Measurements from ENCODE around the gene SNPH. TPM values are rescaled to one million over a fixed set of nuclear protein-coding genes. Genes with fewer than 3 reads are reported as not detected.
A peak's percentile ranks its signal among the peaks of the same experiment; 100 is the strongest.
"Not testable (repeated sequence)": the region's sequence is repeated elsewhere in the genome, so short reads cannot be mapped to it uniquely, and the experiment has no call there.

SNPH gene
- total RNA-seq, 2 donors from 2014 or later = 0.90 to 1.7 TPM

DNA sequence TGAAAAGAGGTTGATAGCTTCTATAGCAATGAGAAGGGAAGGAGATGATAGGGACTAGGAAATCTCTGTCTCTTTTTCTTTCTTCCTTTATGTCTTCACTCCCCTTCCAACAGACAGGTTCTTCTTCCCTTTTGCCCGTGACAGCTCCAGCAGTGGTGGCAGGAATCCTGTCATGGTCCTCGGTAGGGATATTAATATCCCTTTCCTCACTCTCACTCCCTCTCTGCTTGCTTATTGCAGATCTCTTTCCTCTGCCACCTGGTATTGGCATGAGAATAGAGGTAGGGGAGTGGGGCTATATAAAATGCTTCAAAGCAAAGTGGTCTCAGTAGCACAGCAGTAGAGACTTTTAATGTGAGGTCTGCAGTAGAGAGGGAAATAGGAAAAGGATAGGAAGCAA is 20.5 kb upstream of the SNPH start:
- peaks cover 14% of the 10 kb centered on the region for H3K27me3 Mint-ChIP-seq
- H3K4me3 Mint-ChIP-seq = no peak overlapping the region
- no peak for ATAC-seq (replicated peaks)
- H3K9me3 Mint-ChIP-seq = no peaks in the 10 kb centered on the region
- no peak overlapping the region for H3K27ac Mint-ChIP-seq
- H3K36me3 Mint-ChIP-seq (ENCODE audit: low read depth) = no peaks in the 10 kb centered on the region
- no peaks in the 10 kb centered on the region for H3K4me1 Mint-ChIP-seq

DNA sequence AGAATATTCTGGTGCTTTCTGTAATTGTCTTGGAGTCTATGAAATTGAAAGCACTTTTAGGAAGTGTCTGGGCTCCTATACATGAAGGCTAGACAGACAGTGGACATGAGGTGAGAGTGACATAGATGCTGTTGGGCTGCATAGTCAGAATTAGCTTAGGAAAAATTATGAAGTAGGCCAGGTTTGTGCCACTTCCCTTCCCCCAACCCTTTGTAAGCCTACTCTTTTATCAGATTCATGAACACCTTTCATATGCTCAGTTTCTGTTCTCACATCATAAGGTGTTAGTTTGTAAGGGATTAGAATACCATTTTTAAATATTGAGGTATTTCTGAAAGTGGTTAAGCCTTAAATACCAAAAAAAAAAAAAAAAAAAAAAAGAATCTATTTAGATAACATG is 18.4 kb upstream of the SNPH start:
- H3K4me1 Mint-ChIP-seq = no peaks in the 10 kb centered on the region
- no peak for ATAC-seq (replicated peaks)
- no peak overlapping the region for H3K4me3 Mint-ChIP-seq
- no peaks in the 10 kb centered on the region for H3K36me3 Mint-ChIP-seq (ENCODE audit: low read depth)
- peaks cover 3% of the 10 kb centered on the region for H3K27me3 Mint-ChIP-seq
- H3K27ac Mint-ChIP-seq = no peak overlapping the region
- H3K9me3 Mint-ChIP-seq = no peaks in the 10 kb centered on the region

DNA sequence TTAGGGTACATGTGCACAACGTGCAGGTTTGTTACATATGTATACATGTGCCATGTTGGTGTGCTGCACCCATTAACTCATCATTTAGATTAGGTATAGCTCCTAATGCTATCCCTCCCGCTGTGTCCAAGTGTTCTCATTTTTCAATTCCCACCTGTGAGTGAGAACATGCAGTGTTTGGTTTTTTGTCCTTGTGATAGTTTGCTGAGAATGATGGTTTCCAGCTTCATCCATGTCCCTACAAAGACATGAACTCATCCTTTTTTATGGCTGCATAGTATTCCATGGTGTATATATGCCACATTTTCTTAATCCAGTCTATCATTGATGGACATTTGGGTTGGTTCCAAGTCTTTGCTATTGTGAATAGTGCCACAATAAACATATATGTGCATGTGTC is 15.8 kb upstream of the SNPH start:
- H3K27ac Mint-ChIP-seq; H3K27me3 Mint-ChIP-seq; H3K4me1 Mint-ChIP-seq; H3K36me3 Mint-ChIP-seq (ENCODE audit: low read depth); H3K4me3 Mint-ChIP-seq; ATAC-seq (replicated peaks); H3K9me3 Mint-ChIP-seq: not testable (repeated sequence)

DNA sequence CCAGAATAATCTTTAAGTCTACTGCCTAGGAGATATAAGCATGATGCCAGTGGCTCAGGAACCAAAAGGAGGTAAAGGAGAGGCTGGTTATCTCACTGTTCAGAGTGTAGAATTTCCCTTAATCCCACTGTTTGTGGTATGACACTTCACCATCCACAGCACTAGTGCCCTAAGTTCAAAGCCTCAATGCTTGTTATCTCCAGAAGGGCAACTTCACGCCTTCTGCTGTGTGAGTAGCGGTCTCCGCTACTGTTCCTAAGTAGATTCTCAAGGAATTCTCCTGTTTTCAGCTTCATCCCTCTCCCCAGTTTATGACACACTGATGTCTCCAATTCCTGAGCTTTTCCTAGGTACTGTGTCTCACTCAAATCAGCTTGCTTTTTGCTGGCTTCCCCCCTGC is 13.7 kb upstream of the SNPH start:
- Mint-ChIP-seq H3K4me1 (no peaks in the 10 kb centered on the region), H3K4me3 (no peak overlapping the region), H3K27ac (no peak overlapping the region), H3K27me3 (no peaks in the 10 kb centered on the region), H3K36me3 (ENCODE audit: low read depth) (no peaks in the 10 kb centered on the region), H3K9me3 (no peaks in the 10 kb centered on the region)
- ATAC-seq (replicated peaks) = no peak

DNA sequence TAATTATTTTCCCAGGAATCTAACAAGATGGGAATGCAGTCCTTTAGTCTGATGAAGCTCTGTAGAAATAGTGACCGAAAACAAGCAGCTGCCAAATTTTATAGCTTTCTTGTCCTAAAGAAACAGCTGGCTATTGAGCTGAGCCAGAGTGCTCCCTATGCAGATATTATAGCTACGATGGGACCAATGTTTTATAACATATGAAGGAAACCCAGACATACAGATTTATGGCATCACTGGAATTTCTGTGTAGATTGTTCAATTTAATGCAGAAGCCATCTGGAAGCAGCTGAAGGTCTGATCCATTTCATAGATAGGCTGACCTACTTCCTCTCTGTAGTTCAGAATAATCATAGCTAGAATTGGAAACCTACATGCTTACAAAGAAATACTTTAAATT is 11.8 kb upstream of the SNPH start:
- Mint-ChIP-seq H3K9me3 (no peaks in the 10 kb centered on the region), H3K36me3 (ENCODE audit: low read depth) (no peaks in the 10 kb centered on the region), H3K4me3 (no peak overlapping the region), H3K27ac (no peak overlapping the region), H3K4me1 (no peaks in the 10 kb centered on the region), H3K27me3 (no peaks in the 10 kb centered on the region)
- ATAC-seq (replicated peaks) = no peak

DNA sequence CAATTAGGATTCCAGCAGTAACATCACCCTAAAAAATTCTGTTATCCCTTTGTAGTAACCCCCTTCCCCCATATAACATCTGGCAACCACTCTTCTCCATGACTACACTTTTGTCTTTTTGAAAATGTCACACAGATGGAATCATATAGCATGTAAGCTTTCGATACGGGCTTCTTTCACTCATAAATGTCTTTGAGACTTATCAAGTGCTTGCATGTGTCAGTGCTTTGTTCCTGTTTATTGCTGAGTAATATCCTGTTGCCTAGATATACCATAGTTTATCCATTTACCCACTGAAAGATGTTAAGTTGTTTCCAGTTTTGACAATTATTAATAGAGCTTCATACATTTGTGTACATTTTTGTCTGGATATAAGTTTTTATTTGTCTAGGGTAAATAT is 10.4 kb upstream of the SNPH start:
- Mint-ChIP-seq H3K27ac (no peak overlapping the region), H3K4me1 (no peaks in the 10 kb centered on the region), H3K36me3 (ENCODE audit: low read depth) (no peaks in the 10 kb centered on the region), H3K4me3 (no peak overlapping the region), H3K27me3 (no peaks in the 10 kb centered on the region), H3K9me3 (no peaks in the 10 kb centered on the region)
- no peak for ATAC-seq (replicated peaks)

DNA sequence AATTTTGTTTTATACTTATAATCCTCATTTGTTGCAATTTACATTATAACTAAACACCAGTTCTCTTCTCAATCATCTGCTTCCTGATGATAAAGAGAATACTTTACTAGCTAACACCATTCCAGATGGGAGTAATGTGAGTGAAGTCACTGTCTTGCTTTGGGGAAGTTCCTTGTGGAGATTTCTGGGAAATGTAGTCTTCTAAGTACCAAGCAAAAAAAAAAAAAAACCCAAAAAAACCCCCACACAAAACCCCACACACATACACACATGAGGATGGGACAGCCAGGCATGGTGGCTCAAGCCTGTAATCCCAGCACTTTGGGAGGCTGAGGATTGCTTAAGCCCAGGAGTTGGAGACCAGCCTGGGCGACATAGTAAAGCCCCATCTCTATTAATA is 2.2 kb upstream of the SNPH start:
- Mint-ChIP-seq H3K36me3 (ENCODE audit: low read depth) (no peaks in the 10 kb centered on the region), H3K4me1 (peaks cover 19% of the 10 kb centered on the region), H3K27ac (no peak overlapping the region), H3K27me3 (peaks cover 3% of the 10 kb centered on the region), H3K4me3 (no peak overlapping the region), H3K9me3 (no peaks in the 10 kb centered on the region)
- no peak for ATAC-seq (replicated peaks)

DNA sequence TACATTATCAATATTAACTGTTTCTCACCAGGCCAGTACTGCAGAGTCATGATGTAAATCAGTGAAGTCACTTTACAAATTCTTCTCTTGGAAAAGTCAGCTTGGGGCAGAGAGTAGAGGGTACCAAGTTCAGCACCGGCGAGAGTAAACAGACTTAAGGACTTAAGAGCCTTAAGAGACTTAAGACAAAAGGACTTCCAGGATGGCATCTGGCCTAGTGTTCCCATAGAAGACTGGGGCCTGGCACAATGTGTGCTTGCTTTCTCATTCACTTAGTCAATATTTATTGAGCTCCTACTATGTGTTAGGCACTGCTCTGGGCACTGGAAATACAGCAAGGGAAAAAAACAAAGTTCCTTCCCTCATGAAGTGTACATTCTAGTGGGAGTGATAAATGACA is 1.4 kb upstream of the SNPH start:
- no peaks in the 10 kb centered on the region for H3K36me3 Mint-ChIP-seq (ENCODE audit: low read depth)
- H3K27me3 Mint-ChIP-seq = peaks cover 3% of the 10 kb centered on the region
- H3K4me1 Mint-ChIP-seq = peaks cover 20% of the 10 kb centered on the region
- peak overlapping the region; percentile 13 for H3K27ac Mint-ChIP-seq
- no peaks in the 10 kb centered on the region for H3K9me3 Mint-ChIP-seq
- H3K4me3 Mint-ChIP-seq = peak overlapping the region; percentile 85
- no peak for ATAC-seq (replicated peaks)

DNA sequence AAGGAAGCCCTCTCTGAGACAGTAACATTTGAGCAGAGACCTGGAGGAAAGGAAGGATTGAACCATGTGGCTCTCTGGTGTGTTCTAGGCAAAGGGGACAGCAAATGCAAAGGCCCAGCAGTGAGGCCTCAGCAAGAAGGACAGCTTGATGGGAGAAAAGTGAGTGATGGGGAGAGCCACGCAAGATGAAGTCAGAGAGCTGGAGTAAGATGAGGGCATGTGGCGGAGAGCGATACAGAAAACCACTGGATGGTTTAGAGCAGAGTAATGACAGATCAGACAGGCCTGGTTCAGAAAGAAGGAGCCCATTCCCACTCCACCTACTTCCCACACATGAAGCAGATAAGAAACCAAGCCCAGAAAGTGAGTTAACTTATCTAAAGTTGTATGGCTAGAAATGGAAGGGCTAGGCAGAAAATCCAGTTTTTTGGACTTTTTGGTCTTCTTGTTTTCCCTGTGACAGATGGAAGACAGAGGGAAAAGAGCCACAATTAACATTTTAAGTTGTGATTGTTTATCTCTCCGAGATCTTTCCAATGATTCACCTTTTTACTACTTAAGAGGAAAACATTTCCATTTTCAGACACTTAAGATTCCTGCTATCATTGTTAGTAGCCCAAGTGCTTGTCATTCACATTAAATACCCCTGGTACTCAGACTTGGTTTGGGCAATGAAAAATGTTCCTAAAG is 723 bp upstream of the SNPH start:
- peaks cover 20% of the 10 kb centered on the region for H3K4me1 Mint-ChIP-seq
- H3K27ac Mint-ChIP-seq = peak overlapping the region; percentile 13
- peaks cover 3% of the 10 kb centered on the region for H3K27me3 Mint-ChIP-seq
- no peaks in the 10 kb centered on the region for H3K36me3 Mint-ChIP-seq (ENCODE audit: low read depth)
- H3K4me3 Mint-ChIP-seq = peak overlapping the region; percentile 85
- no peak for ATAC-seq (replicated peaks)
- no peaks in the 10 kb centered on the region for H3K9me3 Mint-ChIP-seq

DNA sequence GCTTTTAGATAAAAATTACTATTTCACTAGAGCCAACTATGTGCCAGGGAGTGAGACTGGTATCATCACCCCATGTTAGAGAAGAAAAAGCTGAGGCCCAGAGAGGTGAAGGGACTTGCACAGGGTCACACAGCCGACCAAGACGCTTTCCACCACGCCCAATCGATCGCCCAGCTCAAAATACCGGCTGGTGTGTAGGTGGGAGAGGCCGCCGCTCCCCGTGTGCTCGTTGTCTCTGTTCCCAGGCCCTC is 253 bp upstream of the SNPH start:
- ATAC-seq (replicated peaks) = no peak
- H3K4me1 Mint-ChIP-seq = peaks cover 20% of the 10 kb centered on the region
- H3K36me3 Mint-ChIP-seq (ENCODE audit: low read depth) = no peaks in the 10 kb centered on the region
- H3K9me3 Mint-ChIP-seq = no peaks in the 10 kb centered on the region
- peak overlapping the region; percentile 13 for H3K27ac Mint-ChIP-seq
- H3K4me3 Mint-ChIP-seq = peak overlapping the region; percentile 85
- peaks cover 2% of the 10 kb centered on the region for H3K27me3 Mint-ChIP-seq

DNA sequence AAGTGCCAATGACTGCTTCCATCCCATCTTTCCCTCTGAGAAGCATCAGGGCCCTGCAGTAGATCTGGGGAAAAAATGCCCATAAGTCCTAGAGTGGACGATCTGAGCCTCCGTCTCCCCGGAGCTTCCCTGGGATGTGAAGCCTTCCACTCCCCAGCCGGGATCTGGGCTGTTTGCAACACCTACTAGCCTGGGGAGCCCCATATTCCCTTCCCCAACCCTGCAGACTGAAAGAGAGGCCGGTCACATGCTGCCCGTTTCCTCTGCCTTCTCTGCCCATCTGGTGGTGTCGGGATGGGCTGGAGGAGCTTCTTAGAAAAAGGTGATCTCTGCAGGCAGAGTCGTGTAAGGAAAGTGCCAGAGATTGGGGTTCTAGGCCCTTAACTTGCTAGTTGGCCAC is 1.1 kb downstream of the SNPH start:
- no peak overlapping the region for H3K27ac Mint-ChIP-seq
- no peaks in the 10 kb centered on the region for H3K27me3 Mint-ChIP-seq
- H3K36me3 Mint-ChIP-seq (ENCODE audit: low read depth) = no peaks in the 10 kb centered on the region
- no peaks in the 10 kb centered on the region for H3K9me3 Mint-ChIP-seq
- ATAC-seq (replicated peaks) = no peak
- peak overlapping the region; percentile 60 for H3K4me3 Mint-ChIP-seq
- peaks cover 20% of the 10 kb centered on the region for H3K4me1 Mint-ChIP-seq

DNA sequence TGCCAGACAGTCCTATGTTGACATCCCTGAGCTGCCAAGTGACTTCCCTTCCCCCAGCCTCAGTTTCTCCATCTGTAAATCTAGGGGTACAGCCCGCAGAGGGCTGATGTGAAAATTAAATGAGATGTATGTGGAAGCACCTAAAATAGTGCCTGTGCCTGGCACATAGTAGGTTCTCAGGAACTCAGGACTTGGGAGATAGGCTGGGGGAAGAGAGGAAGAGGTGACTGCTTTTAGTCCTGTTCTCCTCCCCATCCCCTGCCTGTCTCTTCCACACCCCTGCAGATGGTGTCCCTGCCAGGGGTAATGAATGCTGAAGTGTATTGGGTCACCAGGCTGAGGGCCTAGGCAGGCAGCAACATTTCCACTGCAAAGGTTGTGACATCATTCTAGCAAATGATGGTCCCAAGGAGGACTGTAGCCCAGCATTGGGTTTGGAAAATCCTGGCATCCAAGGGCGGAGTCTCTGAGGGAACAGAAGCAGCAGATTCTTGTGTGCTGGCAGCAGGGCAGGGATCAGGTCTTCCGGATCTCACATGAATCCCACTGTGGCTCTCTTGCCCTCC is 1.8 kb downstream of the SNPH start:
- ATAC-seq (replicated peaks) = no peak
- Mint-ChIP-seq H3K4me3 (peak overlapping the region; percentile 60), H3K27ac (no peak overlapping the region), H3K4me1 (peaks cover 20% of the 10 kb centered on the region), H3K27me3 (no peaks in the 10 kb centered on the region), H3K36me3 (ENCODE audit: low read depth) (no peaks in the 10 kb centered on the region), H3K9me3 (no peaks in the 10 kb centered on the region)

DNA sequence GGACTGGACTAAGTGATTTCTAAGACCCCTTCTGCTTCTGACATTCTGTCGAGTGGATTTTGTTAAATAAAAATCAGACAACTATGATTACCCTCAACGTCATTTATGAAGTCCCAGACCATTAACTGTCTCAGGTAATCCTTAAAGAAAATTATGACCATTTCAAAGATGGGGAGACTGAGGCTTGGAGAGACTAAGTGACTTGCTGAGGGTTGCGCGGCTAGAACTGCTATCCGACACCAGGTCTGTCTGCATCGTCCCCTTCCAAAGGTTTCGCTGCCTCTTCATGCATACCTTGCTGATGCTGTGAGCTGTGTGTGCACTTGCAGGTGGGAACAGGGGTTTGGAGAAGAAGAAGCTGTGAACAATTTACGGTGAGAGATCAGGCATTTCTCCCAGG is 3.1 kb downstream of the SNPH start:
- Mint-ChIP-seq H3K27me3 (no peaks in the 10 kb centered on the region), H3K27ac (no peak overlapping the region), H3K36me3 (ENCODE audit: low read depth) (no peaks in the 10 kb centered on the region), H3K4me3 (no peak overlapping the region), H3K9me3 (no peaks in the 10 kb centered on the region), H3K4me1 (peaks cover 20% of the 10 kb centered on the region)
- no peak for ATAC-seq (replicated peaks)

DNA sequence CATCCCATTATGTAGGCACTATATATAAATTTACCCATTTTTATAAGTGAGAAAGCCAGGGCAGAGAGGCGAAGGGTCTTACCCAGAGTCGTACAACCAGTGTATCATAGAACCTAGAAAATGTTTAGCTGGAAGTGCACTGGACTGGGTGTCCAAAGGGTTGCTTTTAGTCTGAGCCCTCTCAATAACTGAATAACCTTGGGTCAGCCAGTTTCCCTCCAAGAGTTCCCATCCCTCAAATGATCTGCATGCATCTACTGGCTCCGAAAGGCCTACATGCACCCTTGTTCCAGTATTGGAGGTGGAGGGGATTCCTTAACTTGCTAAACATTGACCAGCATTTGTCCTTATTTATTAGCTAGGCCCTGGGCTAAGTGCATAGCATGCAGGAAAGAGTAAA is 3.8 kb downstream of the SNPH start:
- peaks cover 19% of the 10 kb centered on the region for H3K4me1 Mint-ChIP-seq
- no peak for ATAC-seq (replicated peaks)
- no peaks in the 10 kb centered on the region for H3K27me3 Mint-ChIP-seq
- H3K9me3 Mint-ChIP-seq = no peaks in the 10 kb centered on the region
- no peaks in the 10 kb centered on the region for H3K36me3 Mint-ChIP-seq (ENCODE audit: low read depth)
- no peak overlapping the region for H3K27ac Mint-ChIP-seq
- no peak overlapping the region for H3K4me3 Mint-ChIP-seq

DNA sequence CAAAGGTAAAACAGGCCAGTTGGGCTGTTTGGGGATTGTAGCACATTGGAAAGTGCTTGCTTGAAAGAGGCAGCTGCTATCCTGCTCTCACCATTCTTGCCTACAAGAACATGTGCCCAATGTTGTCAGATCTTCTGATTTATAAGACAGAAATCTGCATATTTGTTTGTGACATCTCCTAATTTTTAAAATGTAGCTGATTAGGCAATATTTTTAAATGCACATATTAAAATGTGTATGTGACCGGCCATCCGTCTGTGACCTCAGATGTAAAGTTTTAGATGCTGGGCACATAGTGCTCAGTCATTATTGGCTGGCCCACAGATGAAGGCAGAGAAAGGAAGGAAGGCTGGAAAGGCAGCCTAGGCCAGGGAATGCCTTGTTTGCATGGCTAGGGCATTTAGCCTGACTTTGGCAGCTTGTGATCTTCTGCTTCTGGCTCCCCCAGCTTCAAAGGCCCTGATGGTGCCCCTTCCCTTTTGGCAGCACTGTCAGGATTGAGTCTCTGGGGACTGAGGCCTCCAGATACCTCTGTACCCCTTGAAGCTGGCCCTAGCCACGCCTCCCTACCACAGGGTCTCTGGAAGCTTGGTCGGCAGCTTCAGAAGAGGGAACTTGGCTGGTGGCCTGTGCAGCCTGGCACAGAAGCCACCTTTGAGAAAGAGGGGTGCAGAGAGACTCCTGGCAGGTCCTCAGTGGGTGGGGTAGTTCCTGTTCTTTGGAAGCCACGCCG is 6.4 kb downstream of the SNPH start:
- Mint-ChIP-seq H3K4me1 (peaks cover 7% of the 10 kb centered on the region), H3K27ac (no peak overlapping the region), H3K36me3 (ENCODE audit: low read depth) (no peaks in the 10 kb centered on the region), H3K27me3 (no peaks in the 10 kb centered on the region), H3K9me3 (no peaks in the 10 kb centered on the region), H3K4me3 (no peak overlapping the region)
- ATAC-seq (replicated peaks) = no peak
